K562 (cell line): ENCODE results near the gene SF3B3. TPM values are rescaled to one million over a fixed set of nuclear protein-coding genes. Genes with fewer than 3 reads are reported as not detected.
A peak's percentile ranks its signal among the peaks of the same experiment; 100 is the strongest.

Source experiments
- CCAR2 ChIP-seq: fragments of 200-400 bp; formaldehyde crosslinking; IDR thresholded peaks from 2 replicates; pipeline ENCODE4 v1.6.1; 2017; ENCODE audit warnings: mild to moderate bottlenecking, low read depth, low read length
- CREB1 ChIP-seq, 2 experiments: sonication (generic) in 1 of 2; formaldehyde crosslinking in 1 of 2; IDR thresholded peaks; 2 replicates each; pipeline versions ENCODE4 v1.6.1 to v1.8.0; 2012 to 2022; ENCODE audit warnings: inconsistent platforms in 1 of 2, mild to moderate bottlenecking in 1 of 2, missing genetic modification reagents in 1 of 2, moderate library complexity in 1 of 2
- FOXP1 ChIP-seq: sonication (generic); formaldehyde crosslinking; IDR thresholded peaks from 2 replicates; pipeline ENCODE4 v1.8.0; 2022; ENCODE audit warnings: mild to moderate bottlenecking, missing genetic modification reagents
- FUS ChIP-seq: fragments of 200-400 bp; formaldehyde crosslinking; optimal IDR thresholded peaks from 2 replicates; pipeline ENCODE3; 2017; ENCODE audit warnings: low read depth, low read length
- GATAD2A ChIP-seq: fragments of 450-650 bp; IDR thresholded peaks from 2 replicates; pipeline ENCODE4 v1.6.1; 2017
- HNRNPLL ChIP-seq: fragments of 200-400 bp; formaldehyde crosslinking; IDR thresholded peaks from 2 replicates; pipeline ENCODE4 v1.6.1; 2017; ENCODE audit warnings: low read length, low read depth, mild to moderate bottlenecking; ENCODE audit not compliant: poor library complexity, severe bottlenecking
- KDM1A ChIP-seq, 2 experiments: fragments of 450-650 bp; IDR thresholded peaks; 2 replicates each; pipeline ENCODE4 v1.6.1; 2016; ENCODE audit warnings: mild to moderate bottlenecking in 2 of 2
- KLF13 ChIP-seq: fragments of 450-650 bp; IDR thresholded peaks from 2 replicates; pipeline ENCODE4 v1.6.1; 2016; ENCODE audit warnings: missing genetic modification characterization, low read depth, mild to moderate bottlenecking, missing compliant biosample characterization, moderate library complexity, borderline replicate concordance
- MTF1 ChIP-seq: fragments of 250-450 bp; sonication (Bioruptor Pico); IDR thresholded peaks from 2 replicates; pipeline ENCODE4 v1.9.0; 2021; ENCODE audit warnings: moderate library complexity, mild to moderate bottlenecking, inconsistent platforms, borderline replicate concordance
- NBN ChIP-seq: fragments of 450-650 bp; IDR thresholded peaks from 2 replicates; pipeline ENCODE4 v1.6.1; 2016; ENCODE audit warnings: low read depth, mild to moderate bottlenecking
- NR4A1 ChIP-seq, 2 experiments: fragments of 250-450 bp in 1 of 2; fragments of 450-650 bp in 1 of 2; sonication (Bioruptor Pico) in 1 of 2; IDR thresholded peaks; 2 replicates each; pipeline versions ENCODE4 v1.4.0 to v1.6.1; 2016 to 2020; ENCODE audit warnings: mild to moderate bottlenecking in 2 of 2, missing compliant biosample characterization in 1 of 2, missing genetic modification characterization in 1 of 2, moderate library complexity in 1 of 2
- POLR3A ChIP-seq: IDR thresholded peaks from 2 replicates; pipeline ENCODE4 v1.6.1; 2011; ENCODE audit warnings: borderline replicate concordance, mild to moderate bottlenecking, moderate library complexity; ENCODE audit not compliant: insufficient read length, insufficient read depth; ENCODE audit errors: extremely low read depth
- RBM17 ChIP-seq: fragments of 200-400 bp; formaldehyde crosslinking; IDR thresholded peaks from 2 replicates; pipeline ENCODE4 v1.6.1; 2017; ENCODE audit warnings: low read depth, mild to moderate bottlenecking, low read length, borderline replicate concordance
- SIN3B ChIP-seq: fragments of 450-650 bp; IDR thresholded peaks from 2 replicates; pipeline ENCODE4 v1.6.1; 2017; ENCODE audit warnings: low read depth, mild to moderate bottlenecking, moderate library complexity
- SIX5 ChIP-seq, 2 experiments: IDR thresholded peaks; 2 replicates each; pipeline ENCODE4 v1.6.1; 2011; ENCODE audit warnings: low read length in 2 of 2, borderline replicate concordance in 1 of 2, low read depth in 1 of 2, mild to moderate bottlenecking in 1 of 2, moderate library complexity in 1 of 2; ENCODE audit not compliant: insufficient read depth in 1 of 2
- TBP ChIP-seq: optimal IDR thresholded peaks from 2 replicates; pipeline ENCODE3; 2011; ENCODE audit warnings: low read depth, low read length, improper control_type of control experiment
- TCF3 ChIP-seq: sonication (generic); formaldehyde crosslinking; IDR thresholded peaks from 2 replicates; pipeline ENCODE4 v1.4.0; 2020; ENCODE audit warnings: mild to moderate bottlenecking, missing genetic modification reagents
- ZSCAN29 ChIP-seq: fragments of 450-650 bp; IDR thresholded peaks from 2 replicates; pipeline ENCODE4 v1.6.1; 2017
- polyA plus RNA-seq, 8 experiments: library from polyadenylated mRNA; depleted of rRNA in 4 of 8; stranded (reverse) in 5 of 8; unstranded in 3 of 8; fragments of >200 nt; fragmentation: Nextera tagmentation in 2 of 8; fragmentation: Illumina TruSeq in 1 of 8; extraction: Ambion mirVana in 2 of 8; extraction: Trizol in 1 of 8; gene quantifications; 2 replicates each; pipeline versions ENCODE4 v1.2.1 to v1.2.3, GENCODE V29; 2011 to 2014; ENCODE audit warnings: inconsistent platforms in 1 of 8, missing spikeins in 1 of 8
- total RNA-seq, 7 experiments: library from RNA; depleted of rRNA in 6 of 7; stranded (reverse); fragments of >200 nt in 6 of 7; fragmentation: Illumina TruSeq in 2 of 7; extraction: Trizol in 2 of 7; gene quantifications; 2 replicates each; pipeline versions ENCODE4 v1.2.1 to v1.2.3, GENCODE V29; 2011 to 2021; ENCODE audit warnings: low replicate concordance in 1 of 7
- TF ChIP-seq, protein P1 (sequence below): sonication (generic); formaldehyde crosslinking; IDR thresholded peaks from 2 replicates; pipeline ENCODE4 v1.8.1; 2022; ENCODE audit warnings: missing genetic modification reagents
- TF ChIP-seq, protein P2 (sequence below): sonication (generic); formaldehyde crosslinking; IDR thresholded peaks from 2 replicates; pipeline ENCODE4 v1.8.1; 2023; ENCODE audit warnings: mild to moderate bottlenecking, missing genetic modification reagents, moderate library complexity
- TF ChIP-seq, protein P3 (sequence below): sonication (generic); formaldehyde crosslinking; IDR thresholded peaks from 2 replicates; pipeline ENCODE4 v1.9.0; 2022; ENCODE audit warnings: mild to moderate bottlenecking, missing genetic modification reagents
- TF ChIP-seq, protein P4 (sequence below): fragments of 200-800 bp; sonication (Bioruptor generic); IDR thresholded peaks from 2 replicates; pipeline ENCODE4 v1.6.1; 2017; ENCODE audit warnings: missing genetic modification characterization, missing compliant biosample characterization
- TF ChIP-seq, protein P5 (sequence below): fragments of 250-450 bp; sonication (Bioruptor Pico); IDR thresholded peaks from 2 replicates; pipeline ENCODE4 v1.4.0; 2020; ENCODE audit warnings: borderline replicate concordance

Gene SF3B3
- total and polyA plus RNA-seq, 9 of the 15 experiments (the other 6 are each of a cell fraction or from before 2014, with no cell fraction given) = 98.9 to 546 (median 221) TPM

DNA sequence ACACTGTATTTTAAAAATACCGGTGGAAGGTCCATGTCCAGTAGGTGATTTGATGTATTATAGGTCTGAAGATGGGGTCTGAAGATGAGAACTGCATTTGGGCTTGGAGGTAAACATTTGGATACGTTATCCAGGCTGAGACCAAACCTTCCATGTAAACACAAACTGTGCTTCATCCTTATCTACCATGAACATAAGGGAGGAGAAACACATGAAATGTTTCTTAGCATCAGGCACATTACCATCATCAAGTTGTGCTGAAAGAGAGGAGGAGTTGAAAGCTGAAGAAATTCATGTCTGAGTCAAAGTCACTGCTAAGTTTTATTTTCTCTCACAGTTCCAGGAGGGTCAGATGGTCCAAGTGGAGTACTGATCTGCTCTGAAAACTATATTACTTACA, 11.4 kb downstream of the SF3B3 start (continued):
- TF ChIP-seq, protein P1, sequence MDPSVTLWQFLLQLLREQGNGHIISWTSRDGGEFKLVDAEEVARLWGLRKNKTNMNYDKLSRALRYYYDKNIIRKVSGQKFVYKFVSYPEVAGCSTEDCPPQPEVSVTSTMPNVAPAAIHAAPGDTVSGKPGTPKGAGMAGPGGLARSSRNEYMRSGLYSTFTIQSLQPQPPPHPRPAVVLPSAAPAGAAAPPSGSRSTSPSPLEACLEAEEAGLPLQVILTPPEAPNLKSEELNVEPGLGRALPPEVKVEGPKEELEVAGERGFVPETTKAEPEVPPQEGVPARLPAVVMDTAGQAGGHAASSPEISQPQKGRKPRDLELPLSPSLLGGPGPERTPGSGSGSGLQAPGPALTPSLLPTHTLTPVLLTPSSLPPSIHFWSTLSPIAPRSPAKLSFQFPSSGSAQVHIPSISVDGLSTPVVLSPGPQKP (CRISPR knock-in tag) = no peak
- no peak for TF ChIP-seq SIX5 (IDR thresholded peaks at IDR 0.05; ENCODE audit: borderline replicate concordance in 1 of 2, insufficient read depth in 1 of 2, low read depth in 1 of 2, low read length in 2 of 2)
- TF ChIP-seq KLF13 (tag) = no peak
- no peak for TF ChIP-seq CREB1 (IDR thresholded peaks at IDR 0.05)
- no peak for TF ChIP-seq CREB1 (CRISPR knock-in tag; IDR thresholded peaks at IDR 0.05)
- no peak for TF ChIP-seq TBP
- no peak for TF ChIP-seq FUS
- TF ChIP-seq, protein P2, sequence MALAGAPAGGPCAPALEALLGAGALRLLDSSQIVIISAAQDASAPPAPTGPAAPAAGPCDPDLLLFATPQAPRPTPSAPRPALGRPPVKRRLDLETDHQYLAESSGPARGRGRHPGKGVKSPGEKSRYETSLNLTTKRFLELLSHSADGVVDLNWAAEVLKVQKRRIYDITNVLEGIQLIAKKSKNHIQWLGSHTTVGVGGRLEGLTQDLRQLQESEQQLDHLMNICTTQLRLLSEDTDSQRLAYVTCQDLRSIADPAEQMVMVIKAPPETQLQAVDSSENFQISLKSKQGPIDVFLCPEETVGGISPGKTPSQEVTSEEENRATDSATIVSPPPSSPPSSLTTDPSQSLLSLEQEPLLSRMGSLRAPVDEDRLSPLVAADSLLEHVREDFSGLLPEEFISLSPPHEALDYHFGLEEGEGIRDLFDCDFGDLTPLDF = no peak
- TF ChIP-seq, protein P3, sequence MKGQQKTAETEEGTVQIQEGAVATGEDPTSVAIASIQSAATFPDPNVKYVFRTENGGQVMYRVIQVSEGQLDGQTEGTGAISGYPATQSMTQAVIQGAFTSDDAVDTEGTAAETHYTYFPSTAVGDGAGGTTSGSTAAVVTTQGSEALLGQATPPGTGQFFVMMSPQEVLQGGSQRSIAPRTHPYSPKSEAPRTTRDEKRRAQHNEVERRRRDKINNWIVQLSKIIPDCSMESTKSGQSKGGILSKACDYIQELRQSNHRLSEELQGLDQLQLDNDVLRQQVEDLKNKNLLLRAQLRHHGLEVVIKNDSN (CRISPR knock-in tag) = no peak
- TF ChIP-seq, protein P4, sequence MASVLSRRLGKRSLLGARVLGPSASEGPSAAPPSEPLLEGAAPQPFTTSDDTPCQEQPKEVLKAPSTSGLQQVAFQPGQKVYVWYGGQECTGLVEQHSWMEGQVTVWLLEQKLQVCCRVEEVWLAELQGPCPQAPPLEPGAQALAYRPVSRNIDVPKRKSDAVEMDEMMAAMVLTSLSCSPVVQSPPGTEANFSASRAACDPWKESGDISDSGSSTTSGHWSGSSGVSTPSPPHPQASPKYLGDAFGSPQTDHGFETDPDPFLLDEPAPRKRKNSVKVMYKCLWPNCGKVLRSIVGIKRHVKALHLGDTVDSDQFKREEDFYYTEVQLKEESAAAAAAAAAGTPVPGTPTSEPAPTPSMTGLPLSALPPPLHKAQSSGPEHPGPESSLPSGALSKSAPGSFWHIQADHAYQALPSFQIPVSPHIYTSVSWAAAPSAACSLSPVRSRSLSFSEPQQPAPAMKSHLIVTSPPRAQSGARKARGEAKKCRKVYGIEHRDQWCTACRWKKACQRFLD (CRISPR knock-in tag) = no peak
- peak in 1 of 2 experiments; percentile 64; a peak in 3 of 4 replicates for TF ChIP-seq KDM1A (IDR thresholded peaks at IDR 0.05)
- TF ChIP-seq, protein P5, sequence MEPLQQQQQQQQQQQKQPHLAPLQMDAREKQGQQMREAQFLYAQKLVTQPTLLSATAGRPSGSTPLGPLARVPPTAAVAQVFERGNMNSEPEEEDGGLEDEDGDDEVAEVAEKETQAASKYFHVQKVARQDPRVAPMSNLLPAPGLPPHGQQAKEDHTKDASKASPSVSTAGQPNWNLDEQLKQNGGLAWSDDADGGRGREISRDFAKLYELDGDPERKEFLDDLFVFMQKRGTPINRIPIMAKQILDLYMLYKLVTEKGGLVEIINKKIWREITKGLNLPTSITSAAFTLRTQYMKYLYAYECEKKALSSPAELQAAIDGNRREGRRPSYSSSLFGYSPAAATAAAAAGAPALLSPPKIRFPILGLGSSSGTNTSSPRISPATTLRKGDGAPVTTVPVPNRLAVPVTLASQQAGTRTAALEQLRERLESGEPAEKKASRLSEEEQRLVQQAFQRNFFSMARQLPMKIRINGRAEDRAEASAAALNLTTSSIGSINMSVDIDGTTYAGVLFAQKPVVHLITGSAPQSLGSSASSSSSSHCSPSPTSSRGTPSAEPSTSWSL (CRISPR knock-in tag) = no peak
- no peak for TF ChIP-seq SIN3B
- TF ChIP-seq NBN = no peak
- peak; percentile 76 for TF ChIP-seq TCF3 (CRISPR knock-in tag)
- TF ChIP-seq ZSCAN29 = no peak
- no peak for TF ChIP-seq HNRNPLL
- TF ChIP-seq RBM17 = no peak
- no peak for TF ChIP-seq MTF1 (CRISPR knock-in tag)
- TF ChIP-seq NR4A1 (CRISPR knock-in tag; IDR thresholded peaks at IDR 0.05) = no peak
- no peak for TF ChIP-seq NR4A1 (tag; IDR thresholded peaks at IDR 0.05)
- TF ChIP-seq GATAD2A = no peak
- TF ChIP-seq FOXP1 (CRISPR knock-in tag) = no peak
- no peak for TF ChIP-seq CCAR2
- TF ChIP-seq POLR3A = no peak
